Epidermal melanocyte (primary cell): ENCODE results near the gene SUSD2.

Experiments used
- DNase-seq: peaks from one replicate; pipeline ENCODE4 v3.0.0; 2011; ENCODE audit warnings: low spot score; ENCODE audit not compliant: insufficient read length

The SUSD2 gene

DNA sequence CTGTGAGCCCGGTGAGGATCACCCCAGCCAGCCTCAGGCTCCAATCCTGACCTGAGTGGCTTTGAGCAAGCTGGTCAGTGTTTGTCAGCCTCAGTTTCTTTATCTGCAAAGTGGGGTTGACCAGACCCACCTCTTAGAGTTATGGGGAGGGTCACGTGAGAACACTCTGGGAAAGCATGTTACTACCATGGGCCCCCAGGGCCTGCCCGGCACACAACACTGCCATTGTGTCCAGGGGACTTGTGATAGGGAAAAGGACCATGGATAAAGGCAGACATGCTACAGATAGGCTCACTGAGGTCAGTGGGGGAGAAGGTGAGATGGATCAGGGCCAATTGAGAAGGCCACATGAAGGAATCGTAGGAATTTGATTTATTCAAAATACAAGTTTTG, 32.1 kb upstream of the SUSD2 start:
- peak; percentile 39 for DNase-seq

DNA sequence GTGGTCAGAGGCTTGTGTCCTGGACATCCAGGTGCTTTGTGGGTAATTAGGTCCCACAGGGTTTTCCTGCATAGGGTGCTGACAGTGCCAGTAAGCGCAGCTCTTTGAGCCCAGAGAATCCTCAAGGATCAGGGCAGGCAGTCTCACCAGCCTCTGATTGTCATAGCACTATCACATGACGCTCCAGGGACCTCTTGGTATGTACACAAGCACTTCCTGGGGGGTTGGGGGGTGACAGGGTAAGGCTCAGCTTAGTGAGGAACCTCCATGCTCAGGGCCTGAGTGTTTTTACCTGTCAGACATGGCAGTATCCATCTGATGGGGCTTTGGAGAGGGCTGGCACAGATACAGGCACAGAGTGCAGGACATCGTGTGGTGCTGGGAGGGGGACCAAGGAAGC, 27.9 kb upstream of the SUSD2 start:
- no peak for DNase-seq

DNA sequence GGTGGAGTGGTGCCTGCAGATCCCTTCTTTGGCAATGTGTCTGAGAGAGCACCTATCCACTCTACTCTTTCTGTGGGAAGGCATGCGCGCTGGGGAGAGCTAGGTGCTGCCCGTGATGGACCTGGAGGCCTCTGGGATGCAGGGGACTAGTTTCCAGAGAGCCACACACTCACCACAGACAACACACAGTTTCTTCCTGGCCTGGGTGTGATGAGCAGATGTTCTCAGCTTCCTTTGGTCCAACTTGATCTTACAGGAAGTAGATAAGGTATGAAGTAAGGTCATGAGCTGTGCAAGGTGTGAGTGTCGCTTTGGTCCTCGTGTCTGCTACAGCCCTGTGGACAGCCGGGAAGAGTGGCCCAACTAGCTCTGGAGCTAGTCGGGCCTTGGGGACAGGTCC, 27.3 kb upstream of the SUSD2 start:
- no peak for DNase-seq

- DNase-seq = no peak
Measured at GRCh38 chr22:24154826-24155225, 26.5 kb upstream of the SUSD2 start.

- DNase-seq = peak; percentile 70
Measured at GRCh38 chr22:24155627-24156140, 25.6 kb upstream of the SUSD2 start.

DNA sequence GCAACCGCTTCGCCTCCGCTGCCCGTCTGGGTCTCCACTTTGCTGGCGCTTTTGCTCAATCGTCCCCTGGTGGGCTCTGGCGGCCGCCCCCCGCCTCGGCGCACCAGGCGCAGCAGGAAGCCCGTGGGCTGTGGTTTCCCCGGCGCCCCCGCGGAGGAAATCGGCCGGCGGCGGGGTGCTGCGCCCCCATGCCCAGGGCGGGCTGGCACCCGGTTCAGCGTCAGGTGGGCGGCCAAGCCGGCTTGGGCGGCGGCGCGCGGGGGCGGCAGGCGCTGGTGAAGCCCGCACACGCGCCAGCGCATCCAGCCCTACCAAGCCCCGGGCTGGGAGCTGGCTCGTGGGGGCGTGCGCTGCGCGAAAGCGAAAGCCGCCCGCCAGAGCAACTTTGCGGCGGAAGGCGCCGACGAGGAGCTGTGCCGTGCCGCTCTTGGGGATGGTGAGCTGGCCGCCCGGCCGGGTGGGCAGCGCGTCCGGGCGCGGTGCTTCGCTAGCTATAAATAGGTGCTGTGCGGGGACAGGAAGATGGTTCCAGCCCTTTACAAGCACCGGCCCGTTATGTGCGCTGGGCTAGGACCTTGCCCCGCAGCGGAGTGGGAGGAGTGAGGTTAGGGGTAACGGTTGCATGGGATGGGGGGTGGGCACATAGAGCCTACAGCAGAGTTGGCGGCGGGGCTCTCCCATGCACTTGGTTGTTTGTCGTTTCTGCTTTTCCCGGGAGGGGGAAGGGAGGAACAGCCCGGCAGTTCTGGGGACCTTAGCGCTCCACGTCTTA, 25.0 kb upstream of the SUSD2 start:
- no peak for DNase-seq

DNA sequence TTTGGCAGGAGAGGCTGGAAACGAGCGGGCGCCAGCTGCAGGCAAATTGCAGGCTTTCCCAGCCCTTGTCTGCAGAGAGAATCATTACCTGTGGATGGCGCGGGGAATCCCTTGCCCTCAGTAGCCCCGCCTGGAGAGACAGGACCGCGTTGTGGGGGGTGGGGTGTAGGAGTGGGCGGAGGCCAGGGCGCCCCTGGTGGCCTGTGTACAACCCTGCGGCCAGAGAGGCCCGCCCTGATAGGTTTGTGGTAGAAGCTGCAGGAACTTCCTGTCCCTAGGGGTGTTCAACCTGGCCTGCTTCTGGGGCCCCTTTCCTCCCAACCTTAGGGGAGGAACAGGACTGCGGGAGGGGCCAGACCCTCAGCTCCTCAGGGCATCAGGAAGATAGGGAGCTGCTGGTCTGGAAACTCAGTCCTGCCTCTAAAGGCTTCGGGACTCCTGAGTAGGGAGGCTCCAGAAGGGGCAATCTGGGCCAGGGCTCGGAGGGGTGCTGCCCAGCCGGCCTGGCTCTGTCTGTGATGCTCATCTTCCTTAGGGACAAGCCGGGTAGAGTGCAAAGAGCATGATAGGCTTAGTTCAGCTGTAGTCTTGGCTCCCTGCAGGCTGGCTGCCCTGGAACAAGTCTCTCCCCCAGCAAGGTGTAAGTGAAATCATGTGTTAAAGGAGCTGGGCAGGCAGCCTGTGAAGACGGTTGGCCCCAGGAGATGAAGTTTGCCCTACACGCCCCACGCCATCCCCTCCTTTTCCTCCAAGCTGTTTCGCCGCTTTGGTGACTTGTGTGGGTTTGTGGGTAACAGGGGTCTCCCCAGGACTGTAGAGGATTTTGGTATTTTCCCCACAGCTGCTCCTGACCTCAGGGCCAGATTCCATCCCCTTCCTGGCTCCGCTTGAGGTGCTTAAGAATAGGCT, 24.1 kb upstream of the SUSD2 start:
- DNase-seq = peak; percentile 89

DNA sequence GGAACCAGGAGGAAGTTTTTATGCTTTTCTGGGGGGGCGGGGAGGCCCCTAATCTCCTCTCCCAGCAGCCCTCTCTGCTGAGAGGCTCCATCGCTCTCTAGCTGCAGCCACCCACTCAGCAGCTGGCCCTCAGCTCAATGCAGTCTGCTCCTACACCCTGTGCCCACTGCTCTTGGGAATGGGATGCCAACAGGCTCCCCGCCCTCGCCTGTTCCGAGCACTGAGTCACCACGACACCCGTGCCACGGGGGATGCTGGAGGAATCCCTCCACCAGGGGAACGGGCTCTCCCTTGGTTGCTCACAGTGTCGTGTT, 23.5 kb upstream of the SUSD2 start:
- no peak for DNase-seq

GRCh38 chr22:24159650-24160049, 21.6 kb upstream of the SUSD2 start:
- no peak for DNase-seq

DNA sequence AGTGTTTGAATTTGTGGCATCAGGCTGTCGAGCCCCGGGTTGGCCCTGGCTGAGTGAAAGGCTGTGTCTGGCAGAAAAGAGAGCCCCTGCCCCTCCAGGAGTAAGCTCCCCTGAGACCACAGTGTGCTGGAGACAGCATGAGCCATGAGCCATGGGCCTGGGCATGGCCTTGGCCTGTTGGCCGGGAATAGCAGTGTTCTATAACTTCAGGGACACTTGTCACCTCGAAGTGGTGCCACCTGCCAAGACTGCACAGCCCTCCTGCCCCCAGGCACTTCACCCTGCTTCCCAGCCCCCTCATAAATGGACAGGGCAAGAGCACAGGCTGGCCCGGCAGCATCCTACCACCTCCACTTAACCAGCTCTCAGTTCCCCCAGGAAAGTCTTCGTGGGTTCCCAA, 20.7 kb upstream of the SUSD2 start:
- DNase-seq = no peak

GRCh38 chr22:24161485-24161884, 19.8 kb upstream of the SUSD2 start:
- no peak for DNase-seq

GRCh38 chr22:24161909-24162308, 19.4 kb upstream of the SUSD2 start:
- no peak for DNase-seq

DNA sequence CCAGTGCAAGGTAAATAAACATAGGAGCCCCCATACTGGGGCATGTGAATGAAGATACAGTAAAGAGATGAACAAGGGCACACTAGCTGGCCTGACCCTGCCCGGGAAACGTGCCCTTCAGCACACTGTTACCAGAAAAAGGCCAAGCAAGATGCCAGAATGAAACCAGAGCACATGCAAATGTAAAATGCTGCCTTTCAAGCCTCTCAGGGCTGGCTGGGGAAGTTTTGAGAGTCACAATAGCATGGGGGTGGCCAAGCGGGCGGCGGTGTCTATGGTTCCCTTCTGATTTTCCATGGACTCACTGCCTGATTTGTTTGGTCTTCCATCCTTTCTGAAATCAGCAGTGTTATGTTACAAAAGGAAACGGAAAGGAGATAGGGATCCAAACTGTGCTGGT, 18.9 kb upstream of the SUSD2 start:
- no peak for DNase-seq

DNA sequence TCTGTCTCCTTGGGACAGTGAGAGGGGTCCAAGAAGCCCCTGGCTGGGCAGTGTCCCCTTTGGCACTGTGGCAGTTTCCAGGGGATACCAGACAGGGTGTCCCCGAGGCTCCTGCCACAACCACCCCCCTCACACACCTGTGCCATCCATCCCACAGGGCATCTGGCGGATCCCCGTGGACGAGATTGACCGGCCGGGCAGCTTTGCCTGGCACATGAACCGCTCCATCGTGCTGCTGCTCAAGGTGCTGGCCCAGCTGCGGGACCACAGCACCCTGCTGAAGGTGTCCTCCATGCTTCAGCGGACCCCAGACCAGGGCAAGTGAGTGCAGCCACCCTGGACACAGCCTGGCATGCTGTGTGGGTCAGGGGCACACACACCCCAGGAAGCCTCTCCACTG, 17.0 kb upstream of the SUSD2 start:
- DNase-seq = no peak

- DNase-seq = no peak
Measured at GRCh38 chr22:24164940-24165339, 16.3 kb upstream of the SUSD2 start.

GRCh38 chr22:24165673-24166072, 15.6 kb upstream of the SUSD2 start:
- DNase-seq = no peak

DNA sequence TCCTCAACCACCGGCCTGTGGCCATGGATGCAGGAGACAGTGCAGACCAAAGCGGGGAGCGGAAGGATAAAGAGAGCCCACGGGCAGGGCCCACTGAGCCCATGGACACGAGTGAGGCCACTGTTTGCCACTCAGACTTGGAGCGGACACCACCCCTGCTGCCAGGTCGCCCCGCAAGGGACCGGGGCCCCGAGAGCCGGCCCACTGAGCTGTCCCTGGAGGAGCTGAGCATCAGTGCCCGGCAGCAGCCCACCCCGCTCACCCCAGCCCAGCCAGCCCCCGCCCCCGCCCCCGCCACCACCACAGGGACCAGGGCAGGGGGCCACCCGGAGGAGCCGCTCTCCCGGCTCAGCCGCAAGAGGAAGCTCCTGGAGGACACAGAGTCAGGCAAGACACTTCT, 14.5 kb upstream of the SUSD2 start:
- DNase-seq = no peak

DNA sequence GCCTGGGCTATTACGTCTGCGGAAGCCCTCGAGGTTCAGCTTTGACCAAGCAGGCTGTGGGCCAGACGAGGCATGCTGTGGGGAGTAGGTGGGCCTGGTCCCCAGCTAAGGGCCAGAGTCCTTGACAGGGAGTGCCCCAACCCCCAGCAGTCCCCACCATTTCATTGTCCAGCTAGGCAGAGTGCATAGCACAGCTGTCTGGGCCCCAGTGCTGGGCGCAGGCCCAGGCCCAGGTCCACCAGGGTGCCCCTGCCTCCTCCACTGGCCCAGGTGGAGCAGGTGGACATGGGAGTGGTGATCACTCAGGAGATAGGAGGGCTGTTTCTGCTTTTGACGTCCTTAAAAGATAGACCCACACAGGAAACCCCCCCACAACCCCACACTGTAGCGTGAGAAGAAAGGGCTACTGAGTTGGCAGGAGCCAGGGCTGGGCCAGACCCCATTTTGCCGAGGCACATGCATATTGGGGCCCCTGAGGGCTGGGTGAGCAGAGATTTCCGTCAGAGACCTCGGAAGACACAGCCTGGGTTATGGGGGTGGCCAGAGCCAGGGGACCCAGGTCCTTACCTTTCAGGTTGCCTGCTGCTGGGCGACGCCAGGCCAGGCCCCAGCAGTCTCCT, 11.7 kb upstream of the SUSD2 start:
- DNase-seq = no peak

- no peak for DNase-seq
Measured at GRCh38 chr22:24170188-24170587, 11.1 kb upstream of the SUSD2 start.

DNA sequence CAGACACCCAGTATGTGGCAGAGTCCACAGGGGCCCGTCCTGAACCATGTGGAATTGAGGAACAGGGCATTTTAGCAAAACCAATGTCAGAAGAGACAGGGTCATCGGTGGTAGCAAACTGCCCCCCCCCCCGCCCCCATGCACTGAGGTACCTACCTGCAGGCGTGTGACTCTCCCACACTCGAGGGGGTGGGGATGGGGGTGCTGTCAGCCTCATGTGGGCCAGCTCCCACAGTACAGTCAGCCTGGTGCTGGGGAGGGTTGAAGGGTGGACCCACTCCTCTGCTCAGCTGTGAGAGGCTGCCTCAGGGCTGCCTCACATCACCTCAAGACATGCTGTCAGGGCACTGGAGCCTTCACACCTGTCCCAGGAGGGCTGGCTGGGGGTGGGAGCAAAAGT, 10.7 kb upstream of the SUSD2 start:
- DNase-seq = no peak

DNA sequence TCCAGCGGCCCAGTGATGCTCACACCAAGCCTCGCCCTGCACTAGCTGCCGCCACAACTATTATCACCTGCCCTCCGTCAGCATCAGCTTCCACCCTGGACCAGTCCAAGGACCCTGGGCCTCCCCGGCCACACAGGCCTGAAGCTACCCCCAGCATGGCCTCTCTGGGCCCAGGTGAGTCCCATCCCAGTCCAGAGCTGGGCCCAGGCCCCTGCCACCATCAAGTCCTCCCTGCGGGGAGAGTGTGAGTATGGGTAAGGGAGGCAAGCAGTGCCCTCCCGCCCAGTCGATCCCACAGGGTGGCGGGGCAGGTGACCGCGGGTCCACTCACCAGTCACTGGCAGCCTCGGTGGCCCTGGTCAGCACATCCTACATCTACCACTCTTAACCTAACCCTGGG, 9.5 kb upstream of the SUSD2 start:
- DNase-seq = no peak

DNA sequence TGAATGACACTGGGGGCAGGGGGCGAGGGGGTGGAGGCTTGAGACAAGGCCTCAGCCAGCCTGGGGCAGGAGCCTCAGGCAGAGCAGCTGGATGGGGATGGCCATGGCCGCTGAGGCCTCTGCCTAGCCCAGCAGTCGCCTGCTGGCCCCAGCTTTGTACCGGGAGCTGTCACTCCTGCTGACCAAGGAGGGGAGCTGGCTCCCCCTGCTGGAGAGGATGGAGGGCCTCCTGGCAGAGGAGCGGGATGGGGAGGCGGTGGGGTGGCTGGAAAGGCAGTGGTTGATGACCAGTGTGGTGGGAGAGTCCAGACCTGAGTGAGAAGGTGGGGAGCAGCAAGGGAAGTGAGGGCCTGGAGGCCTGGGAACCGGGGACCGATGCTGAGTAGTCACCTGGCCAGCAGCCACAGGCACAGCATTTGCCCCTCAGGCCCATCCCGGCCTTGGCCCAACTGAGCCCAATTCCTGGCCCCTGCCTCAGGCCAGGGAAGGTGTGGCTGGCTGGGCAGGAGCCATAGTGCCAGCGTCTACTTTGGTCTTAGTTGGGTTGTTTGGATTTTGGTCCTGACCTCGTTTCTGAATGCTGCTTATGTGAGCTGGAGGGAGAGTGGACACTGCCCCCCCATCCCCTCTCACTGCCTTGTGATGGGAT, 6.0 kb upstream of the SUSD2 start:
- DNase-seq = peak; percentile 88
